KG1 (cell line): ENCODE measurements around the gene LAPTM4A.
"Not testable (repeated sequence)": the region's sequence is repeated elsewhere in the genome, so short reads cannot be mapped to it uniquely, and the experiment has no call there.

ENCODE experiments used
- DNase-seq: peaks from one replicate; lab custom pipeline; 2025; lab: John Stamatoyannopoulos, UW

The LAPTM4A gene

DNA sequence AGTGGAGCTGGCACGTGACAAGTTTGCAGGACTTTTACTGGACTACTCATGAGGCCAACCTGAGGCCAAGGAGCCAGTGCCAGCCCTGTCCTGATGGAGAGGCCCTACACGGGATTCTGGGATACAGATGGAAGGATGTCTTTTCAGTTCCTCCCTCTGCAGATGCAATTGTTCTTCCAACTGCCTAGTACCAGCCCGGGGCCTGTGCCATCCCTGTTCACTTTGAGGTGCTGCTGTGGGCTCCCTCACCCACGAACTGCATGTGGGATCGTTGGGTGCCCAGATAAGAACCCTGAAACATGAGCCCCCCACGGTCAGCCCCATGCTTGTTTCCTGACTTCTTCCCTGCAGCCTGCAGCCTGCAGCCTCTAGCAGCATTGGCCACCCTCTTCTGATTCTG is 25.3 kb upstream of the LAPTM4A start:
- DNase-seq, result no peak

DNA sequence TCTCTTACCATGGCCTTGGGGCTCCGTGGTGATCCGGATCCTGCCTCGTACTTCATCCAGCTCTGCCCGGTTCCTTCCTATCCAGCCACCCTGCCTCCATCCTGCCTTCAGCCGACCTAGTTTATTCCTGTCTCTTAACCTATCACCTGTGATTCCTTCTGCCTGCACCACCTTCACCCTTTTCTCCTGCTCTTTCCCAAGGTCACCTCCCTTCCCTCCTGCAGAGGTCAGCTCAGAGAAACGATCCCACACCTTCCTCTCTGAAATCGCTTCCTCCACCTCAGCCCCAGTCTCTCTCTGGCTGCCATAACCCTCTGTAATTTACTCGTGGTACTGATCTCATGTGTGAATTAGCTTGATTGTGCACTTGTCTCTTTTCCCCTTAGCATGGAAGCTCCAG is 23.5 kb upstream of the LAPTM4A start:
- DNase-seq, result no peak

DNA sequence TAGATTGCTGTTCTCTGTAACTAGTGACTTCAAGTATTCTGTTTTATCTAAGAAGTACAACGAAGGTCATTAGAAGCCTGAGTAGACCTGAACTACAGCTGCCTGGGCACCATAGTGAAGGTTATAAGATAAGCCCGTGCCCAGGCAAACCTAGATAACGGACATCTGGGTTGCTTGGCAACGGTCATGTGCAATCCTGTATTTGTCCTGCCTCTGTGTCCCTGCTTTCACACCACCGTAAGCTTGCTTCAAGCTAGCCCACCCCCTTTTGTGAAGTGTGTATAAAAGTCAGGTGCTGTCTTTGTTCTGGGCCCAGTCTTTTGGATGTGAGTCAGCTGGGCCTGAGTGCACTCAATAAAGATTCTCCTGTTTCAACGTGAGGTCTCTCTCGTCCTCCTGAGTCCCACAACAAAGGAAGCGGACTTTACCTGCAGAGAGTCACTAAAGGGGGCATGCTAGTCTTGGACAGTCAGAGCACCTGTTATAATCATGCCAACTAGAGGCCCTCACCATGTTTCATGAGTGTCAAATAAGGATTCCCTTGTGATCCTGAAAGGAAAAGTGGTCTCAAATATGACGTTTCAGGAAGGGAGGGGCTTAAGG is 22.7 kb upstream of the LAPTM4A start:
- not testable (repeated sequence) for DNase-seq

DNA sequence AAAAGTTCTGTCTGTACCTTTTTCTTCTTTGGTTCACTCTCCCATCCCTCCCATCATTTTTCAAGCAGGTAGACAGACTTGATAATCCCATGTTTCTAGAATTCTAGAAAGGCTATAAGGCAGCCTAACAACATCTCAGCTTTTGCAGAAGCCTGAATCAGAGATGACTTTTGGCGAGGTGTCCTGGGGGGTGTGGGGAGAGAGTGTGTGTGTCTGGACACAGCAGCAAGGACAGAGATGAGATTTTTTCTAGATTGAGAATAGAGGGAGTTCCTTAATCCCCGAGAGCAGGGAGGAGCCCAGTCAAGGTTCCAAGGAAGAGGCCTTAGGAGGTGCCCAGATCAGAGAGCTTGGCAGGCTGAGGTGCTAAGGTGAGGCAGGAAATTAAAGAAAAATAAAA is 22.0 kb upstream of the LAPTM4A start:
- DNase-seq, result no peak

DNA sequence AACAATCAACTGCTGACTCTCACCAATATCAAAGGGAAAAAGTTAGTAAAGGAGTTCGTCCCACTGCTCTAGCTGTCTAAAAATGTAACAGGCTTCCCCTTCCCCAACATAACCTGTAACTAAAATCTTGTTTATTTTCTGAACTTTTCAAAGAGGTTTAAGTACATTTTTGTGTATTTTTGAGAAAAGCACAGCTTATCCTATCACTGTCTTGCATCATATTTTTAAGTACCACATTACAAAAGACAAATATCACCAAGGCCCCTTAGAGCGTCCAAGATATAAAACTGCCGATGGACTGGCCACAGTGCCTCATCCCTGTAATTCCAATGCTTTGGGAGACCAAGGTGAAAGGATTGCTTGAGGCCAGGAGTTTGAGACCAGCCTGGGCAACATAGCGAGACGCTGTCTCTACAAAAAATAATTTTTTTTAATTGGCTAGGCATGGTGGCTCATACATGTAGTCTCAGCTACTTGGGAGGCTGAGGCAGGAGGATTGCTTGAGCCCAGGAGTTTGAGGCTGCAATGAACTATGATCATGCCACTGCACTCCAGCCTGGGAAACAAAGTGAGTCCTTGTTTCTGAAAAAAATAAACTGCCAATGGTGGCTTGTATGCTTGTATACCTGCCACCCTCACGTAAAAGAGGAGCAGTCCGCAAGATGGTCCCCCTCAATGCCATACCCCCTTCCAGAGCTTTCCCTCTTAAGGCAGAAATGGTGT is 21.2 kb upstream of the LAPTM4A start:
- DNase-seq, result no peak

DNA sequence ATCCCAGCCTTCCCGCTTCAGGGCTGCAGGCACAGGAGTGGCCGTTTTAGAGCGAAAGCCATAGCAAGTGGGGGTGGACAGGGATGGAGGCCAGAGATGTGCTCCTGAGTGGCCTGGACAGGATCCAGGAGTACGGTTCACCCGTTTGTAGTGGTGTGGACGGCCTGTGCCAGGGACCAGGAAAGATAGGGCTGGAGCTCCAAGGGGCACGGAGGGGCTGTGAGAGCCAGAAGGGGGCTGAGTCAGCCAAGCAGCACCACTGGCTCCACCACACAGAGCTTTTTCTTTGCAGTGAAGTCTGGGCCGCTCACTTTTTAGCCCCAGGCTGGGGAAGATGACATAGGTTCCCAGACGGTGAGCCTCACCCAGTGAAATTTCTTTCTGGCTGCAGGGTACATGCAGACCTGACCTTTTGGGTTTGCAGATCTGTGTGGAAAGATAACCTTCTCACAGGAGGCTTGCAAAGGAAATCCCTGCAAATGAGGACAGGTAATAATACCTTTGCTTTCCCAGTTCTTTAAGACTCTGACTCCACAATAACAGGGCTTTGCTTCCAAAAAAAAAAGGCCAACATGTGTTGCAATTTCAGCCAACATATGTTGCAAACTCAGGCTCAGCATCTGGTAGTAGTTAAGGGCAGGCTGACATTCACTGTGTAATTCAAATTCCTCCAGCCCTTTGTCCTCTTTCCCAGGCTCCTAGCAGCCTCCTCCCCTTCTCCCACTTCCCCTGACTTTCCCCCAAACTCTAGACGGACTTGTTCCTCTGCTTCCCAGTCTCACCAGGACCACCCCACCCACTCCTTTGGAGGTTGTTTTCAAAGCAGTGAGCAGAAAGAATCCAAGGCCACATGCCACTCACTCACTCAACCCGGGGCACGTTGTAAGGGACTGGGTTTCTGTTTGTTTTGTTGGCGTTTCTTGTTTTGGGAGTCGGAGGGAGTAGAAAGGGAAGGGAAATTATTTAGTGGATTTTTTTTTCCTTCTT is 20.3 kb upstream of the LAPTM4A start:
- DNase-seq, result no peak

DNA sequence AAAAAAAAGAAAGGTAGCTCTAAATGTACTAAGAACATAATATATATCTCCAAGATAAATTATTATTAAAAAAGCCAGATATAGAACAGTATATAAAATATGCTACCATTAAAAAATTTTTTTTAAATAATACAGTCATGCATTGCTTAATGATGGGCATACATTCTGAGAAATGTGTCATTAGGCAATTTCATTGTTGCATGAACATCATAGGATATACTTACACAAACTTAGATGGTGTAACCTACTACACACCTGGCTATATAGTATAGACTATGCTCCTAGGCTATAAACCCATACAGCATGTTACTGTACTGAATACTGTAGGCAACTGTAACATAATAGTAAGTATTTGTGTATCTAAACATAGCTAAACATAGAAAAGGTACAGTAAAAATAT is 18.3 kb upstream of the LAPTM4A start:
- DNase-seq, result no peak

DNA sequence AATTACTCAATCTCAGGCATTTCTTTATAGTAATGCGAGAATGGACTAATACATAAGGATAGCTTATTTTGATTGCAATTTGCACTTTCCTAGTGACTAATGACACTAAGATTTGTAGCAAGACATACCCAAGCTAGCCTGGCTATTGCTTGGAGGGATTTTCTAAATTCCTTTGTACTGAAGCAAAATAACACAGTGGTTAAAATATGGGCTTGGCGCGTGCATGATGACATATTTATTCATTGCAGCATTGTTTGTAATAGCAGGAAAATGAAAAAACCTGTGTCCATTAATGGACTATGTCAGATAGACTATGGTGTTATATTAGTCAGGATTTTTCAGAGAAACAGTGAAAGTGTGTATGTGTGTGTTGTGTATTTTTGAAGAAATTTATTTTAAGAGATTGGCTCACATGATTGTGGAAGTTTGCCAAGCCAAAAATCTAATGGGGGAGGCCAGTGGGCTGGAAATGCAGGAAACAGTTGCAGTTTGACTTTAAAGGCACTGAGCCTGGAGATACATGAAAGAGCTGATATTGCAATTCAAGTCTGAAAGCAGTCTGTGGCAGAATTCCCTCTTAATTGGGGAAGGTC is 16.7 kb upstream of the LAPTM4A start:
- DNase-seq, result no peak

DNA sequence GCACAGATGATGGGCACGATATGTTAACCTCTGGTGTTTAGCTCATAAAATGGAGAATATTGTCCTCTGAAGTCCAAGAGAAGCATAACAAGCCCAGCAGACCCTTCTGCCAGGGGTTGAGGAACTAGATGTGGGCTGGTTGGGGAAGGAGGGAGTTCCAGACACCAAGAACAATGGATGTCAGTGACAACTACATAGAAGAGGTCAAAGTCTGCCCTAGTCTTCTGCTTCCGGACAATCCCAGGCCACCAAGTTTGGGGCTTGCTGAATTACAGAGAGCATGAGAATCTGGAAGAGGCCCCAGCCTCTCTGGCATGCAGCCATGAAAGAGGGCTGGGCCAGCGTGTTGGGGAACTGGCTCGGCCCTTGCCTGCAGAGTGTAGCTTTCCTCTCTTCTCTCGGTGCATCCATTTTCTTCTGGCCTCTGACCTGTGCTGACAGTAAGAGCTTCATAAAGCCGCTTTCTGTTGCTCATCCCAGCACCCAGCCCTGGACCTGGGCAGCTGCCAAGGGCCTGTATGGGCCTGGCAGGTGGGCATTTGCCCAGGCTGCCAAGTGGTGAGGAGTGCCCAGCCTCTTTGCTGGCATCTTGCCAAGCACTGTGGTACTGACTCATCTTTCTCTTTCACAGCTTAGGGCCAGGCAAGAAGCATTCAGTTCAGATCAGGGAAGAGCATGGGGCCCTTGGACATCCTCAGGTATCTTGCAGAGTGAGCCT is 14.6 kb upstream of the LAPTM4A start:
- no peak for DNase-seq

DNA sequence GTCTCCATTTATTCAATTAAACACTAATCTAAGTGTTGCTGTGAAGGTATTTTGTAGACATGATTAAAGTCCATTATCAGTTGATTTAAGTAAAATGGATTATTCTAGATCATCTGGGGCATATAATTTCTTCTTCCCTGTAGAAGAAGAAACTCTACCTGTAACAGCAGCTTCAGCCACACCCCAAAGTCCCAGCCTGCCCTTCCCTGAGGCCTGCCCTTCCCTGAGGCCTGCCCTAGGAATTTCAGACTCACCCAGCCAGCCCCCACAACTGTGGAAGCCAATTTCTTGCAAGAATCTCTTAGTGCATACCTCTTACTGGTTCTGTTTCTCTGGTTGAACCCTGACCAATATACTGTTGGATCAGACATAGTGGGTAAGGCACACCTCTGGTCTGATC is 13.4 kb upstream of the LAPTM4A start:
- no peak for DNase-seq

DNA sequence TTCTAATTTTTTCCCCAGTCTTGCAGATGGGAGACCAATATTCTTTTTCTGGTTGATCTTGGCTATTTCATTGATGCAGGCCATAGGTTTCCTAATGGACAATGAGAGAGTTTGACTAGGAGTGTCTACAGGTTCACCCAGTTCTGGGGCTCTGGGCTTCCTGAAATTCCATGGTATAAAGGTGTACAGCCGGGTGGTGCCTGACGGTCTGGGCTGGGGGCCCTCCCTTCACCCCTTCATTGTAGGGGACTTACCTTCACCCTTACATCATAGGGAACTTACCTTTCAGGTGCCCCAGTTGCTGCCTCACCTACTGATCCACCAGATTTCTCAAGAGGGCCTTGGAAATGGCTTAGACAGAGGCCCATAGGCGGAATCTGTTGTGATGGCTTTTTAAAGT is 13.0 kb upstream of the LAPTM4A start:
- no peak for DNase-seq

DNA sequence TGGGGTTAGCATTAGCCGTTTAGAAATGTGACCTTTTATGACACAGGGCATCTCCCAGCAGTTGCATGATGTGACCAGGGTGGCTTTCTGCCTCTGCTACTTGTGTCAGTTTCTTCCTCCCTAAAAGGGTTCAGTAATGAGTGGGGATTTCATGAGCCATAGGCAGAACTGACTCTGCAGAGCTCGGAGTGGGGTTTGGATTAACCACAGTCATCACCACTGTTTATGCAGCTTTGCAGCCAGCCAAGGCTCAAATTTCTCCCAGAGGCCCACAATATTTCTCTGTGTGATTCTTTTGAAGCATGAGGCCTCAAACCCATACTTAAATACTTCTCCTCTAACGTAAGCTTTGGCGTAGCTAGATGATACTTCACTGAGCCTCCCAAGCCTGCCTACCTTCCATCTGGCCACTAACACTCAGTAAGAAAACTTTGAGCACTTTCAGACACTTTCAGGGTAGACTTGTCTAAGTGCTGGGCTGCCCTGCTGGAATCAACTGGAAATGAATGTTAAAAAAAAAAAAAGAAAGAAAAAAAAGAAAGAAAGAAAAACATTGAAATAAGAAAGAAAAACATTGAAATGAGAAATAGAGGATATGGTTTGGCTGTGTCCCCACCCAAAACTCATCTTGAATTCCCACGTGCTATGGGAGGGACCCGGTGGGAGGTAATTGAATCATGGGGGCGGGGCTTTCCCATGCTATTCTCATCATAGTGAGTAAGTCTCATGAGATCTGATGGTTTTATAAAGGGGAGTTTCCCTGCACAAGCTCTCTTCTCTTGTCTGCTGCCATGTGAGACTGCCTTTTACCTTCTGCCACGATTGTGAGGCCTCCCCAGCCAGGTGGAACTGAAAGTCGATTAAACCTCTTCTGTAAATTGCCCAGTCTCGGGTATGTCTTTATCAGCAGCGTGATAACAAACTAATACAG is 11.5 kb upstream of the LAPTM4A start:
- DNase-seq, result no peak

DNA sequence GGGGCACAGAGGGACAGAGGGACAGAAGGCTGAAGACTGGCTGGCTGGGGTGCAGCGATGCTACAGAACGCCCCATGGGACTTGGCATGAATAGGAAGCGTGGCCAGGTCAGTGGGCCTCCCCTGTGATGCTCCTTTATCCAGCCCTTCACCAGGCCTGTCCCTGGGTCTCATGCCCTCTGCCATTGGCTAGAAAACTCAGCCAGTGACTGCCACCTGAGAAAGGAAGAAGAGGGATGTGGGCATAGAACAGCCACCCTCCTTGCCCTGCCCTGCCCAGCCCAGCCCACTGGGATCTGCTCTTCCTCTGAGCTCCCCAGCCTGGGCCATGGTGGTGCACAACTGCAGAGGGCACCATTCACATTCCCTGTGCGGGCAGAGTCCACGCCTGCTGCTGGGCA is 10.5 kb upstream of the LAPTM4A start:
- DNase-seq, result no peak

DNA sequence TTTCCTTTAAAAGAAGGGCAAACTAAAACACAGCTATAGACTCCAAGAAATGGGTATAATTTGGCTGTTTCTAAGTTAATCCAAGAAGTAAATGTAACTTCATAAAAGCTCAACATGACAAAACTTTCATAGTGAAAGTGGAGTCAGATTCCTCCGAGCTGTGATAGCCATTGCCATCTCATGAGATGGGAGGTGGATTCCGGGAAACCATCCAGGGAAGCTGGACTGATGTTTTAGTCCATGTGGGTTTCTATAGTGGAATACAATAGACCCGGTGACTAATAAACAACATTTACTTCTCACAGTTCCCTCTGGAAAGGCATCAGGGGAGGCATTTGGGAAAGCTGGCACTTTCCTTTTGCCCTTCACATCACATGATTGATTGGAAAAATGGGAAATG is 10.0 kb upstream of the LAPTM4A start:
- no peak for DNase-seq

DNA sequence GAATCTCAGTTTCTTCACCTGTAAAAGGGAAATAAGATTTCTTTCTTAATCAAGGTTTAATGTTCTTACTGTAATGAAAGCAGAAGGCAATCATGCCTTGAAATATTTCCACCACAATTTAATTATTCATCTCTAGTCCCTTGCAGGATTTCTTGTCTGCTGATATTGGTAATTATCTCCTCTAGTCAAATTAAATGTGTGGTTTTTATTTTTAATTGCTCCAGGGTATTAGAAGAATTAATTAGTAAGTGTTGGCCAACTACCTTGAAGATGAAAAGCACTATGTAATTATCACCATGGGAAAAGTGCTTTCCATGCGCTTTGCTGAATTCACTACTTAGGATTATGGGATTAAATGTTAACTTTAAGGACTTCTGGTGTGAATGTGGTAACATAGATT is 8.7 kb upstream of the LAPTM4A start:
- no peak for DNase-seq

DNA sequence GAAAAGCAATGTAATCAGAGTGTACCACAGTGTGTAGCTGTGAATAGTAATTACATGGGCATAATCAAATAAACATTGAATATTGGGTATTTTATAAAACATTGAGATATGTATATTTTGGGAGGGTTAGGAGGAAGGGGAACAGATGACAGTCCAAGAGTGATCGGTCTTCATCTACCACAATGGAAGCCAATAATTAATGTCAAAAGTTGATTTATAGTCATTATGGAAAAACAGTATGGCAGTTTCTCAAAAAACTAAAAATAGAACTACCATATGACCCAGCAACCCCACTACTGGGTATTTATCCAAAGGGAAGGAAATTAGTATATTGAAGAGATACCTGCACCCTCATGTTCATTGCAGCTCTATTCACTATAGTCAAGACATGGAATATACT is 5.8 kb upstream of the LAPTM4A start:
- no peak for DNase-seq

DNA sequence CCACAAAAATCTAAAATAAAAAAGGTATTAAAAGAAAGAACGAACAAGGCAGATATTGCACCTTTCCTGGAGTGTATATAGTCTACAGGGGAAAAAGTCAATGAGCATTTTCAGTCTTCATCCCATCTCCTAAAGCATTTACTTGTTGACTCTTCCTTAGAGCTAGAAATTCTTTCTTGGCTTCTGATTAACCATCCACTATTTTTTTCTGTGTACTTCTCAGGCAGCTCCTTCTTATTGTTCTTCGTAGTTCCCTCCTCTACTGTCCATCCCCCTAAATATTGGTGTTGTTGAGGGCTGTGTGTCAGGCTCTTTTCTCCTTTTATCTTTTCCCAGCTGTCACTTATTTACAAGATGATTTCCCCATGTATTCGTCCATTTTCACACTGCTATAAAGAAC is 3.5 kb upstream of the LAPTM4A start:
- DNase-seq, result no peak

DNA sequence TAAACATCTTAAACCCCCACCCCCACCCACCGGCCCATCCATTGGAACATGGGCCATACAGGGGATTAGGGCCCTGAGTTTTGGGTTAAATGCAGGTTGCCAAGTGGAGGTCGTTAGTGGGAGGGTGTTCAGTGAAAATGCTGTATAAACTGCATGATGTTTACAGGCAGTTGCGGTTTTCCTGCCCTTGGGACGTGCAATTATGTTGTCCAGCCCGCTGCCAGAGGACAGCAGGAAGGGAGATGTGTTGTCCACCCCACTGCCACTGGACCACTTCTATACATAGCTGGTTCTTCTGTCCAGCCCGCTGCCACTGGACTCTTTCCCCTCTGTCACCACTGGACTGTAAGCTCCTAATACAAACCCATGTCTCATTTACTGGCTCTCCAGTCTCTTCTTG is 2.7 kb upstream of the LAPTM4A start:
- no peak for DNase-seq

DNA sequence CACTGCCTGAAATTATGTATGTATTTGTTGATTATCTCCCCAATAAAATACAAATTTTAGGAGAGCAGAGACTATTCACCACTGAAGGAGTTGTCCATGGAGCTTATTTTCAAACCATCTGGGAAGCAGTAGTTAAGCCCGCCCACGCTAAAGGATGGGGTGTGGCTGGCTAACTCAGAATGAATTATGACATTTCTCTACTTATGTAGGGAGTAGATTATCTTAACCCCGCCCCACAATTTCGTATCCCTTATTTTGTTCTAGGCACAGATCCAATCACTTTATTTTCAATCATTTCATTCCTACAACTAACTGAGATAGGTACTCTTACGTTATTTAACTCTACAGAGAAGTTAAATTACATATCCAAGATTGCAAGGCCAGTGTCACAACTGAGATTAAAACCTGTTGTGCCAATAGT is 1.4 kb upstream of the LAPTM4A start:
- DNase-seq, result no peak

DNA sequence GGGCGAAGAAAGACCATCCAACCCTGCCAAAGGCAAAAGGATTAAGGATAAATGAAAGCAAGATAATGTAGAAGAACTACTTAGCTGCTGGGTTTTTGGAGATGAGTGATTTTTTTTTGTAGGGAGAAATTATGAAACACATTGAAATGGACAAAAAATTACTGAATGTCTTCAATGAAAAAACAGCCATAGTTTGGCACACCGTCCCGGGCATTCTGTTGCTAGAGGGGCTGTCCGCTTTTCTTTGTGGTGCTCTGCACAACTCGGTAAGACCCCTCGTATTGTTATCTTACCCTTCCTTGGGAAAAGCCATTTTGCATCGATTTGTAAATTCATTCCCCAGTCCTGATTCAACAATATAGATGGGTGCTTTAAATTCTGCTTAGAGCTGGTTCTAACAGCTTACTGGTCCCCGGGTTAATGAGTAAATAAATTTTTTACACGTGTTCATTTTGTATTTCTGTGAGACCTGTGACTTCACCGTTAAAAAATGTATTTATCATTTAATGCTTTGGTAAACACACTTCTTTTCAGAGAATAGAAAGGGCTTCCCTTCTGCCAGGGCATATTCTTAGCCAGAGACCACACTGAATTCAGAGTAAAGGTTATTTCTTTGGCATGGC is 912 bp upstream of the LAPTM4A start:
- DNase-seq, result no peak
